Ovary (tissue), 9 donors: ENCODE data around the gene IGFLR1. TPM values are rescaled to one million over a fixed set of nuclear protein-coding genes. Genes with fewer than 3 reads are reported as not detected.

Experiments
- DNase-seq, 5 donors: peaks; one replicate each; pipeline ENCODE4 v3.0.0-alpha.2; 2019 to 2020
- H3K27ac ChIP-seq, 2 donors: fragments of 200-600 bp; one replicate each; pipeline versions ENCODE4 v1.5.1 to v1.8.0; 2019 to 2022
- H3K27me3 ChIP-seq: fragments of 200-600 bp; one replicate; pipeline ENCODE4 v1.8.0; 2022
- H3K36me3 ChIP-seq: fragments of 200-600 bp; sonication (generic); one replicate; pipeline ENCODE4 v1.5.1; 2019
- H3K4me1 ChIP-seq: one replicate; pipeline ENCODE4 v1.8.1; 2013; ENCODE audit warnings: mild to moderate bottlenecking, moderate library complexity; ENCODE audit not compliant: insufficient read depth
- H3K4me3 ChIP-seq: fragments of 200-600 bp; sonication (generic); one replicate; pipeline ENCODE4 v1.5.1; 2017
- H3K9me3 ChIP-seq, 2 donors: fragments of 200-600 bp in 1 of 2; sonication (generic) in 1 of 2; one replicate each; pipeline versions ENCODE4 v1.5.1 to v1.8.1; 2013 to 2019; ENCODE audit warnings: mild to moderate bottlenecking in 1 of 2, moderate library complexity in 1 of 2
- EP300 ChIP-seq: sonication (generic); formaldehyde crosslinking; IDR thresholded peaks from one replicate; pipeline ENCODE4 v1.6.1; 2017; ENCODE audit warnings: antibody characterized with exemption
- POLR2A ChIP-seq: fragments of 450-650 bp; IDR thresholded peaks from one replicate; pipeline ENCODE4 v1.6.1; 2017; ENCODE audit warnings: antibody characterized with exemption, mild to moderate bottlenecking, moderate library complexity
- WGBS, 3 donors: extraction: QIAGEN DNeasy Blood & Tissue Kit in 1 of 3; methylation state at CpG; one replicate each; pipeline versions ENCODE4 v1.1.5 to v1.1.7; 2013 to 2017; 5-methylcytosine and 5-hydroxymethylcytosine counted together
- intact Hi-C, 4 donors: fragments of 100-400 bp; cut with DNase I; formaldehyde crosslinking; loops; one replicate each; pipeline versions ENCODE4 v1.11.0 to v1.15.1; 2022 to 2023
- polyA plus RNA-seq, 2 donors: library from polyadenylated mRNA; stranded (reverse); fragments of 200-250 nt in 1 of 2; fragments of 350-450 nt in 1 of 2; fragmentation: Illumina TruSeq in 1 of 2; extraction: RNeasy Lipid Tissue Mini Kit (QIAGEN cat#74804) in 1 of 2; gene quantifications; one replicate each; pipeline ENCODE4 v1.2.3, GENCODE V29; 2013 to 2014
- total RNA-seq, 7 donors: library from RNA; depleted of rRNA in 2 of 7; stranded (reverse); fragments of >200 nt in 2 of 7; fragmentation: NEBNext Ultra II Directional in 3 of 7; extraction: Animal tissue kit (Norgen Biotek cat#: 25700) in 3 of 7; gene quantifications; one replicate each; pipeline versions ENCODE4 v1.1.0 to v1.2.4, GENCODE V29; 2016 to 2023
- TF ChIP-seq, protein P1 (sequence below), 3 donors: fragments of 450-650 bp in 2 of 3; fragments of 200-600 bp in 1 of 3; IDR thresholded peaks; one replicate each; pipeline versions ENCODE4 v1.5.1 to v1.8.0; 2016 to 2022; ENCODE audit warnings: antibody characterized with exemption in 3 of 3, mild to moderate bottlenecking in 1 of 3
- donor health status: DM: no; HTN: no; CAD: no; lungs with moderate emphysema.
- donor health status: DM: no; HTN: no; CAD: no.
- donor health status: Bipolar disorder and iron deficiency.
- donor health status: DM: yes; HTN: yes; CAD: no.
- donor health status: DM: no; HTN: no; CAD: no.
- donor health status: DM: yes; HTN: yes; CAD: no.

The IGFLR1 gene
- total and polyA plus RNA-seq, 9 donors: 0.93 to 12.8 (median 7.6) TPM

DNA sequence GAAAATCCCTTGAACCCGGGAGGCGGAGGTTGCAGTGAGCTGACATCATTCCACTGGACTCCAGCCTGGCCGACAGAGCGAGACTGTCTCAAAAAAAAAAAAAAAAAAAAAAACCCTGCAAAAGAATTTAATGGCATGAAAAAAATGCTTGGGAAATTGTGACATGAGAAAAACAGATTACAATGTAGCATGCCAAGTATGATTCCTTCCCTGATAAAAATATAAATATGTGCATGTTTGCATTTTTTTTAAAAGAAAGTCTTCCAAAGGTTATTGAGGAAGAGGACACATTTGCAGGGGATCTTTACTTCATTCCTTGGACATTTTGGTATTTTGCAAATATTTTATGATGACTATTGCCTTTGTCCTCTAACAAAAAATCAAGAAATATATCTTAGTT lies 52.4 kb downstream of the IGFLR1 start:
- no peak for DNase-seq
- H3K27me3 ChIP-seq: no peaks in the 10 kb centered on the region
- intact Hi-C loops: loop anchor here in 3 of 4 donors (5.0 to 10.0 kb wide), 3 partner anchors 127 to 245 kb away; partner anchors contain the start of gene LRFN3 (in 2 of the 3)
- H3K27ac ChIP-seq: no peak overlapping the region
- WGBS, 3 donors: 27 to 44% (median 29%) methylated on average over 4 of the region's 4 CpGs
- no peaks in the 10 kb centered on the region for H3K36me3 ChIP-seq
- H3K4me1 ChIP-seq: no peaks in the 10 kb centered on the region
- H3K9me3 ChIP-seq: no peaks in the 10 kb centered on the region
- TF ChIP-seq, protein P1, sequence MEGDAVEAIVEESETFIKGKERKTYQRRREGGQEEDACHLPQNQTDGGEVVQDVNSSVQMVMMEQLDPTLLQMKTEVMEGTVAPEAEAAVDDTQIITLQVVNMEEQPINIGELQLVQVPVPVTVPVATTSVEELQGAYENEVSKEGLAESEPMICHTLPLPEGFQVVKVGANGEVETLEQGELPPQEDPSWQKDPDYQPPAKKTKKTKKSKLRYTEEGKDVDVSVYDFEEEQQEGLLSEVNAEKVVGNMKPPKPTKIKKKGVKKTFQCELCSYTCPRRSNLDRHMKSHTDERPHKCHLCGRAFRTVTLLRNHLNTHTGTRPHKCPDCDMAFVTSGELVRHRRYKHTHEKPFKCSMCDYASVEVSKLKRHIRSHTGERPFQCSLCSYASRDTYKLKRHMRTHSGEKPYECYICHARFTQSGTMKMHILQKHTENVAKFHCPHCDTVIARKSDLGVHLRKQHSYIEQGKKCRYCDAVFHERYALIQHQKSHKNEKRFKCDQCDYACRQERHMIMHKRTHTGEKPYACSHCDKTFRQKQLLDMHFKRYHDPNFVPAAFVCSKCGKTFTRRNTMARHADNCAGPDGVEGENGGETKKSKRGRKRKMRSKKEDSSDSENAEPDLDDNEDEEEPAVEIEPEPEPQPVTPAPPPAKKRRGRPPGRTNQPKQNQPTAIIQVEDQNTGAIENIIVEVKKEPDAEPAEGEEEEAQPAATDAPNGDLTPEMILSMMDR (IDR thresholded peaks at IDR 0.05): no peak
- TF ChIP-seq EP300 (no peak), POLR2A (no peak)
- H3K4me3 ChIP-seq: no peak overlapping the region

Other genes starting within 250 kb of the IGFLR1 start
- 100 to 1,000 TPM in 3 of 7 donors, 10 to 100 TPM in 4; 82.1 to 177 (median 98.4) TPM for gene DMKN, start 228.8 kb downstream of the IGFLR1 start, total RNA-seq
- 10 to 100 TPM; 58.3 to 59.0 TPM for gene DMKN, start 228.8 kb downstream of the IGFLR1 start, polyA plus RNA-seq
- gene SBSN, start 214.1 kb downstream of the IGFLR1 start, total RNA-seq: not detected
- gene SBSN, start 214.1 kb downstream of the IGFLR1 start, polyA plus RNA-seq: not detected
- not detected for gene GAPDHS, start 209.0 kb downstream of the IGFLR1 start, total RNA-seq
- not detected for gene GAPDHS, start 209.0 kb downstream of the IGFLR1 start, polyA plus RNA-seq
- gene TMEM147, start 196.8 kb downstream of the IGFLR1 start, total RNA-seq: 10 to 100 TPM; 61.4 to 87.7 (median 66.8) TPM
- 100 to 1,000 TPM in 1 of 2 donors, 10 to 100 TPM in 1; 80.9 to 105 TPM for gene TMEM147, start 196.8 kb downstream of the IGFLR1 start, polyA plus RNA-seq
- not detected for gene ATP4A, start 178.8 kb downstream of the IGFLR1 start, total RNA-seq
- under 1 TPM in 1 of 2 donors, not detected in 1; 0.02 TPM for gene ATP4A, start 178.8 kb downstream of the IGFLR1 start, polyA plus RNA-seq
- gene PMIS2, start 156.3 kb downstream of the IGFLR1 start, total RNA-seq: not detected
- gene PMIS2, start 156.3 kb downstream of the IGFLR1 start, polyA plus RNA-seq: not detected
- gene HAUS5, start 129.7 kb downstream of the IGFLR1 start, total RNA-seq: 10 to 100 TPM; 10.6 to 24.5 (median 19.5) TPM
- gene HAUS5, start 129.7 kb downstream of the IGFLR1 start, polyA plus RNA-seq: 10 to 100 TPM in 1 of 2 donors, 1 to 10 TPM in 1; 8.8 to 14.8 TPM
- 10 to 100 TPM; 43.0 to 90.4 (median 78.1) TPM for gene RBM42, start 113.4 kb downstream of the IGFLR1 start, total RNA-seq
- gene RBM42, start 113.4 kb downstream of the IGFLR1 start, polyA plus RNA-seq: 10 to 100 TPM in 1 of 2 donors, 1 to 10 TPM in 1; 6.1 to 68.0 TPM
- gene ETV2, start 100.7 kb downstream of the IGFLR1 start, total RNA-seq: 1 to 10 TPM in 5 of 7 donors, under 1 TPM in 2; 0.79 to 2.5 (median 1.4) TPM
- gene ETV2, start 100.7 kb downstream of the IGFLR1 start, polyA plus RNA-seq: 1 to 10 TPM in 1 of 2 donors, not detected in 1; 1.9 TPM
- 100 to 1,000 TPM; 181 to 320 (median 243) TPM for gene COX6B1, start 94.1 kb downstream of the IGFLR1 start, total RNA-seq
- 100 to 1,000 TPM; 466 to 601 TPM for gene COX6B1, start 94.1 kb downstream of the IGFLR1 start, polyA plus RNA-seq
- not detected for gene UPK1A, start 75.9 kb downstream of the IGFLR1 start, total RNA-seq
- under 1 TPM; 0.06 to 0.20 TPM for gene UPK1A, start 75.9 kb downstream of the IGFLR1 start, polyA plus RNA-seq
- gene ZBTB32, start 37.9 kb downstream of the IGFLR1 start, total RNA-seq: under 1 TPM in 1 of 7 donors, not detected in 6; 0.41 TPM
- gene ZBTB32, start 37.9 kb downstream of the IGFLR1 start, polyA plus RNA-seq: not detected
- 10 to 100 TPM; 13.0 to 53.7 (median 38.4) TPM for gene KMT2B, start 24.4 kb downstream of the IGFLR1 start, total RNA-seq
- 10 to 100 TPM in 1 of 2 donors, 1 to 10 TPM in 1; 8.8 to 27.2 TPM for gene KMT2B, start 24.4 kb downstream of the IGFLR1 start, polyA plus RNA-seq
- gene U2AF1L4, start 3.0 kb upstream of the IGFLR1 start, total RNA-seq: 10 to 100 TPM; 16.7 to 37.5 (median 25.6) TPM
- 10 to 100 TPM; 16.7 to 37.7 TPM for gene U2AF1L4, start 3.0 kb upstream of the IGFLR1 start, polyA plus RNA-seq
- gene PSENEN, start 3.2 kb upstream of the IGFLR1 start, total RNA-seq: 10 to 100 TPM; 23.4 to 90.4 (median 44.9) TPM
- gene PSENEN, start 3.2 kb upstream of the IGFLR1 start, polyA plus RNA-seq: 10 to 100 TPM; 34.0 to 44.6 TPM
- gene LIN37, start 6.1 kb upstream of the IGFLR1 start, total RNA-seq: 10 to 100 TPM; 14.5 to 25.6 (median 19.1) TPM
- 10 to 100 TPM in 1 of 2 donors, 1 to 10 TPM in 1; 9.8 to 24.1 TPM for gene LIN37, start 6.1 kb upstream of the IGFLR1 start, polyA plus RNA-seq
- gene HSPB6, start 14.6 kb upstream of the IGFLR1 start, total RNA-seq: 100 to 1,000 TPM in 6 of 7 donors, 10 to 100 TPM in 1; 44.9 to 276 (median 232) TPM
- 100 to 1,000 TPM; 101 to 434 TPM for gene HSPB6, start 14.6 kb upstream of the IGFLR1 start, polyA plus RNA-seq
- 10 to 100 TPM in 5 of 7 donors, 1 to 10 TPM in 2; 3.3 to 59.0 (median 32.0) TPM for gene PROSER3, start 15.7 kb upstream of the IGFLR1 start, total RNA-seq
- gene PROSER3, start 15.7 kb upstream of the IGFLR1 start, polyA plus RNA-seq: 10 to 100 TPM; 12.6 to 12.9 TPM
- gene ARHGAP33, start 33.1 kb upstream of the IGFLR1 start, total RNA-seq: 10 to 100 TPM; 14.7 to 52.7 (median 46.1) TPM
- gene ARHGAP33, start 33.1 kb upstream of the IGFLR1 start, polyA plus RNA-seq: 10 to 100 TPM in 1 of 2 donors, under 1 TPM in 1; 0.95 to 18.5 TPM
- under 1 TPM in 1 of 7 donors, not detected in 6; 0.41 TPM for gene PRODH2, start 70.4 kb upstream of the IGFLR1 start, total RNA-seq
- not detected for gene PRODH2, start 70.4 kb upstream of the IGFLR1 start, polyA plus RNA-seq
- gene NPHS1, start 110.1 kb upstream of the IGFLR1 start, total RNA-seq: 1 to 10 TPM in 1 of 7 donors, under 1 TPM in 1, not detected in 5; 0.12 to 1.0 TPM
- under 1 TPM in 1 of 2 donors, not detected in 1; 0.01 TPM for gene NPHS1, start 110.1 kb upstream of the IGFLR1 start, polyA plus RNA-seq
- gene KIRREL2, start 114.5 kb upstream of the IGFLR1 start, total RNA-seq: under 1 TPM in 2 of 7 donors, not detected in 5; 0.12 to 0.15 TPM
- under 1 TPM; 0.02 to 0.05 TPM for gene KIRREL2, start 114.5 kb upstream of the IGFLR1 start, polyA plus RNA-seq
- 10 to 100 TPM in 1 of 7 donors, 1 to 10 TPM in 3, under 1 TPM in 3; 0.55 to 10.1 (median 1.5) TPM for gene APLP1, start 126.1 kb upstream of the IGFLR1 start, total RNA-seq
- gene APLP1, start 126.1 kb upstream of the IGFLR1 start, polyA plus RNA-seq: 1 to 10 TPM; 1.6 to 3.0 TPM
- 10 to 100 TPM; 10.4 to 23.7 (median 14.6) TPM for gene NFKBID, start 158.1 kb upstream of the IGFLR1 start, total RNA-seq
- 1 to 10 TPM; 4.8 to 5.0 TPM for gene NFKBID, start 158.1 kb upstream of the IGFLR1 start, polyA plus RNA-seq
- gene HCST, start 160.1 kb upstream of the IGFLR1 start, total RNA-seq: 1 to 10 TPM in 6 of 7 donors, under 1 TPM in 1; 0.92 to 6.3 (median 5.5) TPM
- gene HCST, start 160.1 kb upstream of the IGFLR1 start, polyA plus RNA-seq: 1 to 10 TPM; 8.5 to 9.2 TPM
- 10 to 100 TPM in 6 of 7 donors, 1 to 10 TPM in 1; 9.2 to 41.5 (median 31.4) TPM for gene TYROBP, start 165.8 kb upstream of the IGFLR1 start, total RNA-seq
- 100 to 1,000 TPM in 1 of 2 donors, 10 to 100 TPM in 1; 55.1 to 135 TPM for gene TYROBP, start 165.8 kb upstream of the IGFLR1 start, polyA plus RNA-seq
- 10 to 100 TPM; 10.6 to 31.2 (median 21.9) TPM for gene LRFN3, start 193.9 kb upstream of the IGFLR1 start, total RNA-seq
- gene LRFN3, start 193.9 kb upstream of the IGFLR1 start, polyA plus RNA-seq: 10 to 100 TPM in 1 of 2 donors, 1 to 10 TPM in 1; 6.4 to 13.4 TPM